Osteoblast (primary cell): ENCODE measurements around the gene HOXD12. TPM values are rescaled to one million over a fixed set of nuclear protein-coding genes. Genes with fewer than 3 reads are reported as not detected.

ENCODE experiments used
- DNase-seq: peaks from one replicate; pipeline ENCODE4 v3.0.0; 2011; ENCODE audit warnings: low spot score, mixed read lengths; ENCODE audit not compliant: insufficient read length; ENCODE audit errors: missing footprints
- H2AFZ ChIP-seq: 2 replicates; pipeline ENCODE4 v1.6.0; 2011; ENCODE audit warnings: mild to moderate bottlenecking, low read length
- H3K27ac ChIP-seq: 2 replicates; pipeline ENCODE4 v1.5.1; 2011; ENCODE audit warnings: mild to moderate bottlenecking, low read depth, low read length, moderate library complexity
- H3K27me3 ChIP-seq: 2 replicates; pipeline ENCODE4 v1.6.0; 2012; ENCODE audit warnings: mild to moderate bottlenecking, control low read depth, inconsistent platforms, low read length, moderate library complexity; ENCODE audit not compliant: insufficient read depth
- H3K36me3 ChIP-seq: 2 replicates; pipeline ENCODE4 v1.5.1; 2011; ENCODE audit warnings: mild to moderate bottlenecking, low read length, control low read depth, moderate library complexity; ENCODE audit not compliant: insufficient read depth
- H3K4me1 ChIP-seq: 2 replicates; pipeline ENCODE4 v1.5.1; 2011; ENCODE audit warnings: mild to moderate bottlenecking, low read length, control low read depth, moderate library complexity; ENCODE audit not compliant: insufficient read depth
- H3K4me2 ChIP-seq: 2 replicates; pipeline ENCODE4 v1.6.0; 2011; ENCODE audit warnings: mild to moderate bottlenecking, low read length; ENCODE audit not compliant: insufficient read depth
- H3K4me3 ChIP-seq: fragments of 200-600 bp; sonication (generic); 3 replicates; pipeline ENCODE4 v1.5.1; 2012; ENCODE audit warnings: mild to moderate bottlenecking, low read length, inconsistent platforms; ENCODE audit not compliant: insufficient read depth
- H3K79me2 ChIP-seq: 2 replicates; pipeline ENCODE4 v1.6.0; 2012; ENCODE audit warnings: mild to moderate bottlenecking, low read length, control low read depth, inconsistent platforms; ENCODE audit not compliant: insufficient read depth
- H3K9me3 ChIP-seq: 2 replicates; pipeline ENCODE4 v1.5.1; 2011; ENCODE audit warnings: low read depth, low read length, control low read depth
- H4K20me1 ChIP-seq: 2 replicates; pipeline ENCODE4 v1.6.0; 2012; ENCODE audit warnings: mild to moderate bottlenecking, low read length, control low read depth; ENCODE audit not compliant: insufficient read depth
- total RNA-seq: library from RNA; depleted of rRNA; stranded (reverse); fragments of >200 nt; gene quantifications from 2 replicates; pipeline ENCODE4 v1.2.3, GENCODE V29; 2012
- TF ChIP-seq, protein P1 (sequence below): IDR thresholded peaks from 2 replicates; pipeline ENCODE4 v1.5.1; 2011; ENCODE audit warnings: mild to moderate bottlenecking, low read depth, low read length, moderate library complexity; ENCODE audit errors: extremely low read depth

The HOXD12 gene
- total RNA-seq, 1 donor: not detected

DNA sequence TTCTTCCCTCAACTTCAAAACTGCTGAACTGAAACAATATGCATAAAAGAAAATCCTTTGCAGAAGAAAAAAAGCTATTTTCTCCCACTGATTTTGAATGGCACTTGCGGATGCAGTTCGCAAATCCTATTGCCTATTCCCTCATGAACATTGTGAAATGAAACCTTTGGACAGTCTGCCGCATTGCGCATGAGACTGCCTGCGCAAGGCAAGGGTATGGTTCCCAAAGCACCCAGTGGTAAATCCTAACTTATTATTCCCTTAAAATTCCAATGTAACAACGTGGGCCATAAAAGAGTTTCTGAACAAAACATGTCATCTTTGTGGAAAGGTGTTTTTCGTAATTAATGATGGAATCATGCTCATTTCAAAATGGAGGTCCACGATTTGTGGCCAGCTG, 38.3 kb downstream of the HOXD12 start:
- H3K27me3 ChIP-seq: no peaks in the 10 kb centered on the region

DNA sequence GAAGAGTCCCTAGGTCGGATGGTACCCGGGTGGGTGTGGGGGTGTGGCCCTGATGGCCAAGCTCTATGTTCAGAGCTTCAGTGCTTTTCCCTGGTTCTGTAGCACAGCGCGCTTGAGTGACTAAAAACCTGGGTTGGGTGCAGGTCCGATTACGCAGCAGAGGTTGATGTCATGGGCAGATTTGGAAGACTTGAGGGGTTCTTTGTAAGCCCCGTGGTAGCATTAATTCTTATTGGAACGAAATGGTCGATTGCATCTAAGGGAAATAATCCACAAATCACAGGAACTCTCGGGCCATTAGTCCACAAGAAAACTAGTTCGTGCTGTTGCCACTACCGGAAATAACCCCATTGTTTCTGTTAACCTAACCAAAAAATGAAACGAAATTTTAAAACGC, 38.9 kb downstream of the HOXD12 start:
- H3K79me2 ChIP-seq: peaks cover 52% of the 10 kb centered on the region
- TF ChIP-seq, protein P1, sequence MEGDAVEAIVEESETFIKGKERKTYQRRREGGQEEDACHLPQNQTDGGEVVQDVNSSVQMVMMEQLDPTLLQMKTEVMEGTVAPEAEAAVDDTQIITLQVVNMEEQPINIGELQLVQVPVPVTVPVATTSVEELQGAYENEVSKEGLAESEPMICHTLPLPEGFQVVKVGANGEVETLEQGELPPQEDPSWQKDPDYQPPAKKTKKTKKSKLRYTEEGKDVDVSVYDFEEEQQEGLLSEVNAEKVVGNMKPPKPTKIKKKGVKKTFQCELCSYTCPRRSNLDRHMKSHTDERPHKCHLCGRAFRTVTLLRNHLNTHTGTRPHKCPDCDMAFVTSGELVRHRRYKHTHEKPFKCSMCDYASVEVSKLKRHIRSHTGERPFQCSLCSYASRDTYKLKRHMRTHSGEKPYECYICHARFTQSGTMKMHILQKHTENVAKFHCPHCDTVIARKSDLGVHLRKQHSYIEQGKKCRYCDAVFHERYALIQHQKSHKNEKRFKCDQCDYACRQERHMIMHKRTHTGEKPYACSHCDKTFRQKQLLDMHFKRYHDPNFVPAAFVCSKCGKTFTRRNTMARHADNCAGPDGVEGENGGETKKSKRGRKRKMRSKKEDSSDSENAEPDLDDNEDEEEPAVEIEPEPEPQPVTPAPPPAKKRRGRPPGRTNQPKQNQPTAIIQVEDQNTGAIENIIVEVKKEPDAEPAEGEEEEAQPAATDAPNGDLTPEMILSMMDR: no peak

More for the DNA sequence above, 38.3 kb downstream of the HOXD12 start:
- Histone ChIP-seq H4K20me1 (peaks cover 4% of the 10 kb centered on the region), H3K9me3 (no peaks in the 10 kb centered on the region), H3K36me3 (no peaks in the 10 kb centered on the region), H3K4me3 (peak overlapping the region; percentile 86), H3K4me2 (peak overlapping the region; percentile 88), H3K4me1 (peaks cover 24% of the 10 kb centered on the region), H2AFZ (no peak overlapping the region), H3K79me2 (peaks cover 50% of the 10 kb centered on the region), H3K27ac (no peak overlapping the region)
- TF ChIP-seq, protein P1: no peak
- DNase-seq: no peak

DNA sequence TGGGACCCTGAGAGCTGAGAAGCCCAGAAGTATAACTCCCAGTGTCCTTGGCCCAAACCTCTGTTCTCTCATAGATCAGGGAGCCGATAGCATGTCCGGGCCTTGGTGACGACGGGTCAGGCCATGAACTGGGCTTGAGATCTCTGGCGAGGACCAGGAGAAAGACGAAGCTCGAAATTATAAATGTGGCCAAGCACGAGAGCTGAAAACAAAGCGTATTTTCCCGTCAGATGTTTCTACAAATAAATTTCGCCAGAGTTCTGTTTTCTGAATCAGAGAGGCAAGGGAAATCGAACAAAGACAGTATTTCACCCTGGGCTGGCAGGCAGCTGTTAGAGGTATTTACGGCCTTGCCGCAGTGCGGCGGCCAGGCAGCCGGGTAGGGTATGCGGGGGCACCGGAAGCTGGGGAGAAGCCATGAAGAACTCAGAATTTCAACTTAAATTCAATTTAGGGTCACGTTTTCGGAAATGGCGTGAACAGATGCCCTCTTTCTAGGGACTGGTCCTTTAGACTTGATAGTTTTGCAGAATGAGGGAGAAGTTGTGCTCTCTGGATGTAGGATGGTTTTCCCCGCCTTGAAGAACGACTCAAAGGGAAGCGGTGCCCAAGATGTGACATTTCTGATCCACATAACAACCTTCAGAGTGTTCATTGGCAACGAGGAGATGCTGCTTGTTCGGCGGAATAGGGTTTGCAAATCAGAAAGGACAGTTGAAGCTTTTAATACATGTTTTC, 39.5 kb downstream of the HOXD12 start:
- peaks cover 24% of the 10 kb centered on the region for H3K4me1 ChIP-seq
- H3K27me3 ChIP-seq: no peaks in the 10 kb centered on the region
- TF ChIP-seq, protein P1: no peak
- H3K9me3 ChIP-seq: no peaks in the 10 kb centered on the region
- H3K4me3 ChIP-seq: peak overlapping the region; percentile 1
- DNase-seq: peak; percentile 77
- no peak overlapping the region for H2AFZ ChIP-seq
- H4K20me1 ChIP-seq: peaks cover 4% of the 10 kb centered on the region
- no peaks in the 10 kb centered on the region for H3K36me3 ChIP-seq
- H3K27ac ChIP-seq: peak overlapping the region; percentile 5
- peak overlapping the region; percentile 25 for H3K4me2 ChIP-seq
- peaks cover 57% of the 10 kb centered on the region for H3K79me2 ChIP-seq

More for the DNA sequence above, 38.9 kb downstream of the HOXD12 start:
- H3K4me1 ChIP-seq: peaks cover 24% of the 10 kb centered on the region
- peak overlapping the region; percentile 19 for H3K4me2 ChIP-seq
- H3K27ac ChIP-seq: peak overlapping the region; percentile 5
- no peak overlapping the region for H2AFZ ChIP-seq
- no peak overlapping the region for H3K4me3 ChIP-seq
- H4K20me1 ChIP-seq: peaks cover 4% of the 10 kb centered on the region
- H3K36me3 ChIP-seq: no peaks in the 10 kb centered on the region
- no peak for DNase-seq
- H3K27me3 ChIP-seq: no peaks in the 10 kb centered on the region
- no peaks in the 10 kb centered on the region for H3K9me3 ChIP-seq

DNA sequence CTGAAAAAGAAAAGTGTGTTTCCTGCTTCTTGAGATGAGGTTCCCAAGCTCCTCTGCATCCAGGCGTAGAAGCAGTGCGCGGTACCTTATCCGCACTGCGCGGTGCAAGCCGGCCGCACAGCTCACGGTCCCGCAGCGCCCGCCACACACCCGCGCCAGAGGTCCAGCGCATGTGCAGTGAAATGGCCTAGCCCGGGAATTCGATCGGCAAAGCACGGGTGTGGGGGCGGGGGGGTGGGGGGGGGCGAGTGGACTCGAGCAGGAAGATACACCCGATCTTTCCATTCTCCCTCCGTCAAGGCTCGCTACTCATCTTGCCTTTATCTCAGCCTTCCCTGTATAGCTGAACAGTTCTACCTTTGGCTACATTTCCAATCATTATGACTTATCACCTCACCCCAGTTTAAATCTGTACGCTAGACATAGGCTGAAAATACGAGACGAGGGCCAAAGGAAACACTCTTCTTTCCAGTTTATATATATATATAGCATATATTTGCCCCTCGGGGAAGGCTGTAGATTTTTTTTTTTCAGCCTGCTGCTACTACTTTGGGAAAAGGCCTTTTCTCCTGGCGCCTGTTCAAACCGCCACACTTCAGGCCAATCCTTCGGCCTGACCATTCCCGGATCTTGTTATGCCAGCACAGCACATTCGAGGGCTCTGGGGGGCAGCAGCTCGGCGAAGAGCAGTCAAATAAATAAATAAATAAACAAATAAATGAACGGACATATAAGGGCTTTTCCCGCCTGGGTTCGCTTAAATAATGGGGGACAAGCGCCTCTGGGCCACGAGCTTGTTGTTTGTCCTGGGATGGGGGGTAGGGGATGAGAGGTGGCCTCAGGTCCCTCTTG, 40.3 kb downstream of the HOXD12 start:
- peak overlapping the region; percentile 79 for H3K4me3 ChIP-seq
- H2AFZ ChIP-seq: peak overlapping the region; percentile 87
- H3K27ac ChIP-seq: peak overlapping the region; percentile 60
- no peaks in the 10 kb centered on the region for H3K36me3 ChIP-seq
- H3K9me3 ChIP-seq: no peaks in the 10 kb centered on the region
- no peaks in the 10 kb centered on the region for H3K27me3 ChIP-seq
- peaks cover 6% of the 10 kb centered on the region for H4K20me1 ChIP-seq
- peaks cover 57% of the 10 kb centered on the region for H3K79me2 ChIP-seq
- peak; percentile 93 for DNase-seq
- H3K4me1 ChIP-seq: peaks cover 24% of the 10 kb centered on the region
- H3K4me2 ChIP-seq: peak overlapping the region; percentile 79
- TF ChIP-seq, protein P1: no peak
